Activated CD8-positive, alpha-beta memory T cell treated with anti-CD3 and anti-CD28 coated beads for 4 hours (primary cell): ENCODE results near the gene HOXA4.

Source experiments
- DNase-seq, 2 donors: peaks; one replicate each; pipeline ENCODE4 v3.0.0-alpha.2; 2020; ENCODE audit warnings: low read depth in 2 of 2

Gene HOXA4

GRCh38 chr7:27147199-27148030 is 16.9 kb upstream of the HOXA4 start, which contains the start of gene HOXA6:
Gene HOXA6 (minus strand): TSS chr7:27147774. CDS start chr7:27147749, 25 bp downstream.
- DNase-seq, result no peak

DNA sequence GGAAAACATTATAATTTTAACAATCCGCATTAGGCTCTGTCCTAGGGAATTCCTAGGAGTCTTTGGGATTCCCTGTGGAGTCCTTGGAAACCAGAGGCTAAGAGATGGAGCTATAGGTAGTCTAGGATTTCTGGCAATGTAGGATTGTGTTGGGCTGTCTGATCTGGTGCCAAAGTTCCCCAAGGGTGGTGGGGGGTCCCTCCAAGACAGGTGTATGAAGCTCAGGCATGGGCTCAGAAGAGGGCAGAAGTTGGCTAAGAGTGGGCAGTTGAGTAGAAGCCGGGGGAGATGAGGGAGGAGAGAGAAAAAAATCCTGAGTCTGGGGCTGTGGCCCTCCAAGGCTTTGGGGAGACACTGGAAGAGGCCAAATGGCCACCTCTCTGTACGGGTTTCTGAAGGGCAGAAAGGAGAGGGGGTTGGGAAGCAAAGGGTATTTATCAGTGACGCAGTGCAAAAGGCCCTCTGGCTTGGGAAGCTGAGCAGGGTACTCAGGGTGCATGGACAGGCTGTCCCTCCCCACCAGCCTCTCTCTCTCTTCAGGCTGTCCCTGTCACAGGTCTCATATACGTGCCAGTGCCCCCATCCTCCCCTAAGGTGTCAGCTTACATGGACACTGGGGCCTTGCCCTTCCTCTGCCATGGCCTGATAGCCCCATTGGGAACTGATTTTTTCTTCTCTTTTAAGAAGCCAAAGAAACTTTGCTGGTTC is 16.1 kb upstream of the HOXA4 start:
- DNase-seq, result no peak

DNA sequence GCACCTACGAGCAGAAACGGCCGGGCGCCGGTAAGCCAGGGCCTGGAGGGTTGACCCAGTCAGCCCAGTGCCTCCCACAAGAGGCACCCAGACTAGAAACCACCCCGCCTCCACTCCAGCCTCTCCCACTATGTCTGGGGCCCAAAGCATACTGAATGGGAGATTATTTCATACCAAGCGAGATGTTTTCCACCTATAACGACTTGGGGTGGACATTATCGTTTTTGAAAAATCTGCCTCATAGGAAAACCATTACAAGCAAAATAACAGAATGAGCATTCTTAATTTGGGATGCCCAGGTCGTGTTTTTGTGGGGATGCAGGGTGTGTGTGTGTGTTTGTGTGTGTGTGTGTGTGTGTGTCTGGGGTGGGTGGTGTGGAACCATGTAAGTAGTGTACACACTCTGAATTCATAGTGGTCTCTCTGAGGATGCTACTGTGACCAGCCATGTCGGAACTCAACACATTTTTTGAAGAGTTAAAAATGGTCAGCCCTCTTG is 15.4 kb upstream of the HOXA4 start:
- DNase-seq, result no peak

GRCh38 chr7:27145165-27145913 is 14.8 kb upstream of the HOXA4 start:
- no peak for DNase-seq

DNA sequence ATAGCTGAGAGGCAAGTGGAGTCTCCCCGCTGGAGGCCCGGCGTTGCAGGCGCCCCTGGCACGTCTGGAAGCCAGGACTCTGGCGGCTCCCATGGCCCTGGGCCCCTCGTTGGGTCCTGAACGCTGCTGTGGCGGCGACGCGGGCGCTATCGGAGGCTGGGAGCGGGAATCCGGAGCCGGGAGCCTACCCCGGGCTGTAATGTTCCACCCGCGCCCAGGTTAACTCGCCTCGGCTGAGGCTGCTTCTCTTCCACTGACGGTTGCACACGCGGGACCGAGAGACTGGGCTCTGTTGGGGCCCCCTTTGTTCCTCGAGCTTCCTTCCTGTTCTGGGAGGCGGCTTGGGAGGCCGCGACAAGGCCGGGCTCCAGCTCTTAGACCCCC is 14.2 kb upstream of the HOXA4 start:
- DNase-seq, result no peak

DNA sequence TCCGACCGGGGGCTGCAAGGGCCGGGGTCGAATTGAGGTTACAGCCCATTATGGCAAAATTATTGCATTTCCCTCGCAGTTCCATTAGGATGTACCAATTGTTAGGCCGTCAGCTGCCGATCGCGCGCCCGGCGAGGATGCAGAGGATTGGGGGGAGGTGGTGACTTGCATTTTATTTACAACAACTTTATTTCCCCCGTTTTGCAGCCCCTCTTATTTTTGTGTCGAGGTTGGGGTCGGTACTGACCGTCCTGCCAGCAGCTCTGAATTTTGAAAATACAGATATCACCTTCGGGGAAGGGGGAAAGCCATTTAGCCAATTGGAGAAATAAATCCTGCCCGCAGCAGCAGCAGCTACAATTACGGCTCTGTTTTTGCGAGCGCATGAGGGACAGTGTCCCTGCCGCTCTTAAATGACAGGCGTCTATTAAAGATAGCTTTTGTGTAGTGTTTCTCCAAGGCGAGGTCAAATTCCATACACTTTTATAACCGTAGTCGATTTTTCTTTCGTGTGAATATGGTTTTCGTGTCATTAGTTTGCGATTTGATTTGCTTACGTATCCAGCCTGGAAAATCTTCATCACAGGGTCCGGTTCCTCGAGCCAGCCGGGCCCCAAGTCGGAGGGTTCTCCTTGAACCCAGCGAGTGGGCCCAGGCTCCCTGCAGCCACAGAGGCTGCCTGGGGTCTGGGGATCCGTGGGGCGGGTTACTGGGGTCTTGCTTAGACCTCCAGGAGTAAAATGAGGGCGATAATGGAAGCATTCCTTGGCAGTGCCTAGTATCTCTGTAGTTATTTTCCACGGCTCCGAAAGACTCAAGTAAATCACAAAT is 13.6 kb upstream of the HOXA4 start:
- DNase-seq, result no peak

DNA sequence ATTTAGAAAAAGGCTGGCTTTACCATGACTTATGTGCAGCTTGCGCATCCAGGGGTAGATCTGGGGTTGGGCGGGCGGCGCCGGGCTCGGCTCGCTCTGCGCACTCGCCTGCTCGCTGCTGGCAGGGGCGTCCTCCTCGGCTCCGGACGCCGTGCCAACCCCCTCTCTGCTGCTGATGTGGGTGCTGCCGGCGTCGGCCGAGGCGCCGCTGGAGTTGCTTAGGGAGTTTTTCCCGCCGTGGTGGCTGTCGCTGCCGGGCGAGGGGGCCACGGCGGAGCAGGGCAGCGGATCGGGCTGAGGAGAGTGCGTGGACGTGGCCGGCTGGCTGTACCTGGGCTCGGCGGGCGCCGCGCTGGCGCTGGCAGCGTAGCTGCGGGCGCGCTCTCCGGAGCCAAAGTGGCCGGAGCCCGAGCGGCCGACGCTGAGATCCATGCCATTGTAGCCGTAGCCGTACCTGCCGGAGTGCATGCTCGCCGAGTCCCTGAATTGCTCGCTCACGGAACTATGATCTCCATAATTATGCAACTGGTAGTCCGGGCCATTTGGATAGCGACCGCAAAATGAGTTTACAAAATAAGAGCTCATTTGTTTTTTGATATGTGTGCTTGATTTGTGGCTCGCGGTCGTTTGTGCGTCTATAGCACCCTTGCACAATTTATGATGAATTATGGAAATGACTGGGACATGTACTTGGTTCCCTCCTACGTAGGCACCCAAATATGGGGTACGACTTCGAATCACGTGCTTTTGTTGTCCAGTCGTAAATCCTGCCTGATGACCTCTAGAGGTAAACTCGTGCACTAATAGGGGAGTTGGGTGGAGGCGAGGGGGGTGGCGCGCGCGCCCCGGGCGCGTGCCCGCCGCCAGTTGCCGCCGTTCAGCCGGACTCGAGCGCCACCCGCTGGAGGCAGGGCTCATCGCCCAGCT is 12.7 kb upstream of the HOXA4 start, which contains the start of gene HOXA5:
Gene HOXA5 (minus strand): TSS at position 659 of the 927 bp plus-strand sequence. CDS start 74 bp downstream, at position 585.
- no peak for DNase-seq

DNA sequence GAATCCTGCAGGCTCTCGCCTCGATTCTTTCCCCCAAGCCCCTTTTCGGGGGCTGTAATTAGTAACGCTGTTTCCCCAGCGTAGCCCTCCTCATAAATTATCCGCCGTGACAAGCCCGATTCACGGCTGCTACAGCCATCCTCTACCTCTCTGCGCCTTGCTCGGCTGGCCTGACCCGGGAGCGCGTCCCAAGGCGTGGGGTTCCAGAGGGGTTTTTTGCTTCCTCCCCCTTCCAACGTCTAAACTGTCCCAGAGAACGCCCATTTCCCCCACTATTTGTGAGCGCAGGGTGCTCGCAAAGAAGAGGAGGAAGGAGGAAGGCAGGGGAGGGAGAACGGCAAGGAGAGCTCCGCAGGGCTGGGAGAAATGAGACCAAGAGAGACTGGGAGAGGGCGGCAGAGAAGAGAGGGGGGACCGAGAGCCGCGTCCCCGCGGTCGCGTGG is 12.0 kb upstream of the HOXA4 start:
- no peak for DNase-seq

- DNase-seq, result no peak
Observed at GRCh38 chr7:27141923-27142579, 11.5 kb upstream of the HOXA4 start.

DNA sequence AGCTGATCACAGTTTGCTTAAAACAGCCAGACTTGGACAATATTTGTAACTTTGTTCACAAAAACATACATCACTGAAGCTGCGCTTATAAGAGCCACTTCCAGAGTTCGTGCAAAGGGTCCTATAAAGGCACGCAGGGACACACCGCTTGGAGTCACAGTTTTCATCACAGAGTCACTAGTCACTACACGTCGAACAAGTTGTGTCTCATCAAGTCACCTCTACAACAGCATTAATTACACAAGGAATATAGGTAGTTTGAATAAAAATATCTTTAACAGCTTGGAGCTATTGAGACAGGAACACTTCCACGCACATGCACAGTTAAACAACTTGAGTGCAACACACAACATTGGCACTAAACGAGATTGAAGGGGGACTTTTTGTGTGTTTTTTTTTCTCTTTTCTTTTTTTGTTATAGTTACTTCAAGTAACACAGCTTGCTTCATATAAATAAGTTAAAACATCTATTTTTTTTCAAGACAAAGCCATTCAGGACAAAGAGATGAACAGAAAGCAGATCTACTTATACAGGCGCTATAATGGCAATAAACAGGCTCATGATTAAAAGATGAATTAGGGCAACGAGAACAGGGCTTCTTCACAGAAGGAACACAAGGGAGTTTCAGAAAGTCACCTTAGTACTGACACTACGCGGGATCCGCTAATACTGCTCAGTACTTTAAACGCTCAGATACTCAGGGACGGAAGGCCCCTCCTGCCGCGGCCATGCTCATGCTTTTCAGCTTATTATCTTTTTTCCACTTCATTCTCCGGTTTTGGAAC is 10.8 kb upstream of the HOXA4 start:
- DNase-seq, result no peak

DNA sequence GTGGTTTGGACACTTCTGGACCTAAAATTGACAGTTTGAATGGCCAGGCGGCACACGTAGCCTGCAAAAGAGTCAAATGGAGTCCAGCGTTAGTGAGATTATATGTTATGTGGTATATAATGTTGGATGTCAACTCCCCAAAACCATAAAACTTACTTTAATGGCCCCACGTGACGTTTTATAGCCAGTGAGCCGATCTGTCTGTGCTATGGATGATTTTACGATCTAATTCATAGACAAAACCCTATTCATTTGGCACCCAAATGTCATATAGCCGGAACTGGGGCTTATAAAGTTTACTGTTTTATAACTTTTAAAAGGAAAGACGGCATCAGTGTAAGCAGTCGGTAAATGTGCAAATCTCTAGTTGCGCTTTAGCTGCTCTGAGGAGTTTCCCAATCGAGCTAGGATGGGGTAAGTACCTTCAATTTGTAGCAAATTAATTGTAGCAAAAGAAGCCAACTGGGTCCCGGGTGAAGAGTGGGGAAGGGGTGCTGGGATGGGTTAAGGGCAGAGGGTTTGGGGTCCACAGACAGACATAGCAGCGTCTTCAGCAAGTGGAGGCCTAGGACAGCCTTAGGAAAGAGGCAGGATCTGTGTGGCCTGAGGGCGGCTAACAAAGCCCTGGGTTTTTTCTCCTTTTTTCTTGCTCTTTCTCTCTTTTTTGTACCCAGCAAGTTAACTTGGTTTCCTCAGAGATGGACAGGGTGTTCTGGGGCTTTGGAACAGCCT is 9.7 kb upstream of the HOXA4 start:
- no peak for DNase-seq

DNA sequence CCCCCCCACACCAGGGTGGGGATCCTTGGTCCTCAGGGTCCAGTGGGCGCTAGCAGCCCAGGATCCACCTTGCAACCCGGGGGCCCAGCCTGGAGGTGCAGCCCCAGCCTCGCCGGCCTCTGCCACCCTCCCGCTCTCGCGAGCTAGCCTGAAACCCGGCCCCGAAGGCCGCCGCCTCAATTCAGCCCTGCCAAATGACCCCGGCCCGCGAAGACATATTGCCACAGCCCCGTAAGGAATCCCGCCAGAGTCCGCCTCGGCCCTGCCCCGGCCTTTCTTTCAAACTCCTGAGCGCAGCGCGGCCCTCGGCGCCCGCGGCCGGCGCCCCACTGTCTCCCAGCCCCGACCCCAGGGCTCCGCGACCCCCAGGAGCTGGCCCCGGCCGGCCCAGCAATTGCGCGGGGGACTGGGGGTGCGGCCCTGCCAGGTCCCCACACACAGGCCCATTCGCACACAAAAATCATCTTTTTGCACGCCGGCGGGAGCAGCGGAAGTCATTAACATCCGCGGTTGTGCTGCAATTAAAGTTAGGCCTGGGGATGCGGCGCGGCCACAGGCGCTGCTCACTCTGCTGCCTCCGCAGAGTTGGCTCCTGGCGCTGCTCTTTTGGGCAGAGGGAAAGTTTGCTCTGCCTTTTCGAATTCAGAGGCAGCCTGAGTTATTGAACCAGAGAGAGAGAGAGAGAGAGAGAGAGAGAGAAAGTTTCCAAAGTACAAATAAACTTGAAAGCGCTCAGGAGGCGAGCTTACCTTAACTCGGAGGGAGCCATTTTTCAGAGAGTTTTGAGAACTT is 9.0 kb upstream of the HOXA4 start:
- DNase-seq, result no peak

GRCh38 chr7:27138985-27139333 is 8.4 kb upstream of the HOXA4 start:
- DNase-seq, result no peak

- no peak for DNase-seq
Observed at GRCh38 chr7:27138472-27138871, 7.9 kb upstream of the HOXA4 start.

DNA sequence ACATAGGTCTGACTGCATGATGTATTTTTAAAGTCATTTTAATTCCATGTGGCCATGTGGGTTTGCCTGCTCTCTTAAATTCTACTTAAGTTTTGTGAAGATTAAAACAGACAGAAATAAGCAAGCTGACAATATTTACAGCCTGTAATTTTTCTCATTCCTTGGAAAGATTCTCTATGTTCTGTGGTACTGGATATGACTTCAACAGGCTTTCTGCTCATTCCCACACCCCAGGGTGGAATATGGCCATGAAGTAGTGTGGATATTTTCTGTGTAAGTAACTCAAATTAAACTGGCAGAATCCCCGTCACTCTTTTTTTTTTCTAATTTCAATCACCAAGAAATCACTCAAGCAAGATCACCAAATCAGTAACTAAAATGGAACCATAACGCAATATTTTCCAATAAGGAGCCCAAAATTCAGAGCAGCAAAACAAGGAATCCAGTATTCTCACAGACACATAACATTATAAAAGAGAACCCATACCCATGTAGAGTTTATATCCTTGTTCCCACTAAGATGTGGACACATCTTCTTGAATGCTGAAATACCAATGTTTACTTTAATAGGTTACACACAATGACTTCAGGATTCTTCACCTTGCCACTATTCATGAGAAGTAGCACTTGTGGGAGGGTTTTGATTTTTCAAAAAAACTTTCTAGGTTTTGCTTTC is 7.2 kb upstream of the HOXA4 start:
- no peak for DNase-seq

GRCh38 chr7:27134392-27134791 is 3.8 kb upstream of the HOXA4 start:
- no peak for DNase-seq
